Activated CD4-positive, alpha-beta T cell treated with anti-CD3 and anti-CD28 coated beads for 24 hours (primary cell): ENCODE results near the gene PAN3.
"Not testable (repeated sequence)": the region's sequence is repeated elsewhere in the genome, so short reads cannot be mapped to it uniquely, and the experiment has no call there.

Experiments used
- DNase-seq, 2 donors: peaks; one replicate each; pipeline ENCODE4 v3.0.0-alpha.2; 2020; ENCODE audit warnings: low read depth in 2 of 2

The PAN3 gene

DNA sequence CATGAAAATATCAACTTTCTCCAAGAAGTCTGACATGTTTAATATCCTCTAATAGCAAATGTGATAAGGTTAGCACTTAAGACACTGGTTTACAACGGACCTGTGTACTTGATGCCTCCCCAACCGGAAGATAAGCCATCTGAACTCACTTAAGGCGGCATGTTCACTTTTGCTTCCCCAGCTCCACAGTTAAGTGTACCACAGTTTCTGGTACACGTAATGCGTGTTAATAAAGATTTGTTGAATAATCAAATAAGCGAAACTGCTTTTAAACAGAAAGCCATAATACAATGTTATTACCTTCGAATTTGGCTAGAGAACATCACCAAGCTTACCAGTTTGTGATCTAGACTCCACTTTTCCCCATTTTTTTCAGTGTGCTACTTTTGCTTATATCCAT lies 1.4 kb upstream of the PAN3 start:
- DNase-seq, result no peak

DNA sequence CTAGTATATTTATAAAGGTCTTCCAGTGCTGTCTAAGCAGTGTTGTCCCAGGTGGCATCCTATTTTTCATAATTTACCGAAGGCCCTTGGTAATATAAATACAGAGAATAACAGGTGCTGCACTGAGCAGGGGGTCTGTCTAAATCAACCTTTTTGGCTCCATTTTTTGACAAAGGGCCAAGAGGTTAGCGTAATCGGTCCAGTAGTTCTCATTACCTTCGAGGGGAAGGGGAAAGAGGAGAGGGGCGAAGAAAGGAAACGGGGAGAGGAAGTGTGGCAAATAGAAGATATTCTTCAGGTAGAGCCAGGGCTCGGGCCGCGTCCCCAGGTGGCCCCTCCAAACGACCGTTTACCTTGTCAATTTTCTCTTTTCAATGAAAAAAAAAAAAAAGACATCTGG lies 749 bp upstream of the PAN3 start:
- DNase-seq, result no peak

DNA sequence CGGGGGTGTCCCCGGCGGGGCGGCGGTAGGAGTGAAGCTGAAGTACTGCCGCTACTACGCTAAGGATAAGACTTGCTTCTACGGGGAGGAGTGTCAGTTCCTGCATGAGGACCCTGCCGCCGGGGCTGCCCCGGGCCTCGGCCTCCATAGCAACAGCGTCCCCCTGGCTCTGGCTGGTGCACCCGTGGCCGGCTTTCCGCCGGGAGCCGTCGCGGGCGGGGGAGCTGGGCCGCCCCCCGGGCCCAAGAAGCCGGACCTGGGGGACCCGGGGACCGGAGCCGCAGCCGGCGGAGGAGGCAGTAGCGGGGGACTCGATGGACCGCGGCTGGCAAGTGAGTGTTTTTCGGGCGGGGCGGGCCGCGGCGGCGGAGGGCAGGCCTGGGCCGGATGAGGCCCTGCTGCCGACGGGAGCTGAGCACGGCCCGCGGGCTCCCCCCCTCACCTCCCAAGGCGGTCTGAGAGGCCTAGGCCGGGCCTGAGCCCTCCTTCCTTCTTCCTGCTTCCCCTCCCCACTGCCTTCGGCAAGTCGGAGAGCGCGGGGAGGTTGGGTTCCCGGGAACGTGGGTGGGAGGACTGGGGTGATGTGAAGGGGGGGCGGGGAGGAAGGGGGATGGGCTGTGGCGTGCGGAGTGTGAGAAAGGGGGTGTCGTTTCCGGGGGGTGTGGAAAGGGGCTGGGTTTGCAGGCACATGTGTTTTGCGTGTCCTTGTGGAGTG lies 568 bp downstream of the PAN3 start:
- peak; percentile 82 to 85 for DNase-seq

DNA sequence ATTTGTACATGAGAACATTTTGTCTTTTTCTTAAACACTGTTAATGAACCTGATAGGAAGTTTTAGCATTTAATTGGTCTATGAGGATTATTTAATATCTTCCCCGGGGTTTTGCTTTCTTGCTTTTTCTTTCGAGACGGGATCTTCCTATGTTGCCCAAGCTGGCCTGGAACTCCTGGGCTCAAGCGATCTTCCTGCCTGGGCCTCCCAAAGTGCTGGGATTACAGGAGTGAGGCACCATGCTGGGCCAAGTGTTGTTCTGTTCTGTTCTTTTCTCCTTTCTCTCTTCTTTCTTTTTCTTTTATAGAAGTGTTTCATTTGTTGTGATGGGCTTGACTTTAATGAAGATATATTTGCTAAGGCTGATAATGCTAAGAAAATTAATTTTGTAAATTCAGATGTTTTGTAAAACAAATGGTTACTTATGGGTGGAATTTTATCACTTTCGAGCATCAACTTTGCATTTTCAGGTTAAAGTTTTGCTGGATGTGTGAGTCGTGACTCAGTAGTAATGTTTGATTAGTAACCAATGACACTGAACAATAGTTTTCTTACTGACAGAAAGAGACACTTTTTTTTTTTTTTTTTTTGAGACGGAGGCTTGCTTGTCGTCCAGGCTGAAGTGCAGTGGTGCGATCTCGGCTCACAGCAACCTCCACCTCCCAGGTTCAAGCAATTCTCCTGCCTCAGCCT lies 2.2 kb downstream of the PAN3 start:
- DNase-seq, result no peak

DNA sequence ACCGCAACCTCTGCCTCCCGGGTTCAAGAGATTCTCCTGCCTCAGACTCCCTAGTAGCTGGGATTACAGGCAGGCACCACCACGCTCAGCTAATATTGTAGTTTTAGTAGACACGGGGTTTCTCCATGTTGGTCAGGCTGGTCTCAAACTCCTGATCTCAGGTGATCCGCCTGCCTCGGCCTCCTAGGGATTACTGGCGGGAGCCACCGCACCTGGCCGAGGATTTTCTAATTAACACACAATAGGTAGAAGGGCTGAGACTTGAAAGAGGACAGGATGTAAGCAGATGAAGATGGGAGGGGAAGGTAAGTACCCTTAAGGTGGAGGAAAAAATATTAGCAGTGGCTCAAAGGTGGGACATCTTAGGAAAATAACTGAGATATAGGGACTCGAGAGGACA lies 3.2 kb downstream of the PAN3 start:
- DNase-seq, result not testable (repeated sequence)

DNA sequence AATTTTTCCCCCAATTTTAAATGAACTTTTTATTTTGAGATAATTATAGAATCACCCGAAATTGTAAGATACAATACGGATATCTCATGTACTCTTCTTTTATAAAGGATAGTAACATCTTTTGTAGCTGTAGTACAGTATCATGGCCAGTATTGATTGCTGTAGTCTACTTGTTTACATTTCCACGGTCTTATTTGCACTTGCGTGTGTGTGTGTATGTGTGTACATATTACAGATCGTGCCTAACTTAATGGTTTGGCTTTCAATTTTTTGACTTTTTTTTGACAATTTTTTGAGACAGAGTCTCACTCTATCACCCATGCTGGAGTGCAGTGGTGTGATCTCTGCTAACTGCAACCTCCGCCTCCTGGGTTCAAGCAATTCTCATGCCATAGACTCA lies 6.7 kb downstream of the PAN3 start:
- DNase-seq, result no peak

DNA sequence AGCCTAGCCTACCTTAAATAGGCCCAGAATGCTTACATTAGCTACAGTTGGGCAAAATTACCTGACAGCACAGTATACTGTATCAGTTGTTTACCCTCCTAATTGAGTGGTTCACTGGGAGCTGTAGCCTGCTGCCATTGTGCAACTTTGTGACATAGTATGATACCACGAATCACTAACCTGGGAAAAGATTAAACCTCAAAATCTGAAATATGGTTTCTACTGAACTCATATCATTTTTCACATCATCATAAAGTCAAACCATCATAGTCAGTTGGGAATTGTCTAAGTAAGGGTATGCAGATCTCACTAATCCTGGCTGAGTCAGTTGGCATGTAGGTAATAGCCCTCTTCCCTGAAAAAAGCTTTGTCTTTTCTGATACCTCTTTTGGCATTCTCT lies 9.2 kb downstream of the PAN3 start:
- no peak for DNase-seq

DNA sequence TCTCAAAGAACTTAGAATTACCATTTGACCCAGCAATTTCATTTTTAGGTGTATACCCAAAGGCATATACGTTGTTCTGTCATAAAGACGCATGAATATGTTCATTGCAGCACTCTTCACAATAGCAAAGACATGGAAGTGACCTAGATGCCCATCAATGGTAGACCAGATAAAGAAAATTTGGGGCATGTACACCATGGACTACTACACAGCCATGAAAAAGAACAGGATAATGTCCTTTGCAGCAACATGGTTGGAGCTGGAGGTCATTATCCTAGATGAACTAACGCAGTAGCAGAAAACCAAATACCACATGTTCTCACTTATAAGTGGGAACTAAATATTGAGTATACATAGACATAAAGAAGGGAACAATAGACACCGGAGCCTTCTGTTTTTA lies 20.7 kb downstream of the PAN3 start:
- no peak for DNase-seq

DNA sequence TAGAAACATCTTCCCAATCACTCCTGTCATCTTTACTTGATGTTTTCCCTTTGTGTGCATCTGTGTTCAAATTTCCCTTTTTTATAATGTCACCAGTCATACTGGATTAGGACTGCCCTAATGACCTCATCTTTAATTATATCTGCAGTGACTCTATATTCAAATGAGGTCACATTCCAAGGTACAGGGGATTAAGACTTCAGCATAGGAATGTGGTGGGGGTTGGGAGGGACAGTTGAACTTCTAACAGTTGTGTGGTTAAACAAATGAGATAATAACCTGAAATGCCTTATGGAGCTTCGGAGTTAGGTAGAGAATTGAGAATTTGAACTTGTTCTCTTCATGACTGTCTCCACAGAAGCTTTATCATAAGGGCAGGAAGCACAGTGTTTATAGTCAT lies 23.0 kb downstream of the PAN3 start:
- DNase-seq, result no peak

DNA sequence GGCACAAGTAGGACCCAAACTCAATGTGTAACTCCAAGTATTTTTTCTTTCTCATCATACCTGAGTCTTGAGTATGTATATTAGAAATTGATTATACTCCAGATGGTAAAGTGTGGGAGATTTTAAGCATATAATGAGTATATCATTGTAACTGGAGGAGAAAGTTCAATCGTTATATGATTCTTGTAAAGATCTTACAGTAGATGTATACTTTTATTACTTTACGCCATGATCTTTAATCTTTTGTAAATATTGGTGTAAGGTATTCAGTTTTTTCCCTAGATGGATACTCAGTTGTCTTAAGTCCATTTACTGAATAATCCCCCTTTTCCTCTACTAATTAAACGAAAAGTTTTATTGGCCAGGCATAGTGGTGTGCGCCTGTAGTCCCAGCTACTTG lies 25.2 kb downstream of the PAN3 start:
- DNase-seq, result no peak

DNA sequence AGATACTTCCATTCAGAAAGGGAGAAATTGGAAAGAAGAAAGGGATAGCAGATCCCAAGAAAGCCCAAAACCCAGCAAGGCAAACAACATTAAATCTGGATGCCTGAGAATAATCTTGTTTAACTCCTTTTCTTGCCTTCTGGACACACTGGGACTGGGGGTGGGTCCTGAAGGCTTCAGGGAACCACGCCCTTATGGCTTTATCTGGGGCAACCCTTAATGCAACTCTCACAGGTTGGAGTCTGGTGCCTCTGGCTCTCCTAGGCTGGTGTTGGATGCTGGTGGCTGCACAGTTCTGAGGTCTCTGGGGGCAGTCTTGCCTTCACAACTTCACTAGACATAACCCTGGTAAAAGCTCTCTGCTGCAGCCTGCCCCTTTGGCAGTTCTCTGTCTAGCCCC lies 27.9 kb downstream of the PAN3 start:
- DNase-seq, result no peak

DNA sequence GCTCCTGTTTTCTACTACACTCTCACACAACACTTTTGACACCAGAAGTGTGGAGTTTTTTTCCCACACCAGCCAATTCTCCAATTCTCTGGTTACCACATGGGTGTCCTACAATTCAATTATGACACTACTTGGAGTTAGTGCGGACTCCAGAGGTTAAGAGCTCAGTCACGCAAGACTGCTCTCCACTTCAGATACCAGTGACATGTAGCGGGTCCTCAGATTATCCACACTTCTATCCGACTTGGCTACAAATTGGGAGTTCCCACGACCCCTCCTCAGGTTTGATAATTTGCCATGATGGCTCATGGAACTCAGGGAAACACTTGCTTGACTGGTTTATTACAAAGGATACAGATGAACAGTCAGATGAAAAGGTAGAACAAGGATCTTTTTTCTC lies 32.9 kb downstream of the PAN3 start:
- DNase-seq, result no peak

DNA sequence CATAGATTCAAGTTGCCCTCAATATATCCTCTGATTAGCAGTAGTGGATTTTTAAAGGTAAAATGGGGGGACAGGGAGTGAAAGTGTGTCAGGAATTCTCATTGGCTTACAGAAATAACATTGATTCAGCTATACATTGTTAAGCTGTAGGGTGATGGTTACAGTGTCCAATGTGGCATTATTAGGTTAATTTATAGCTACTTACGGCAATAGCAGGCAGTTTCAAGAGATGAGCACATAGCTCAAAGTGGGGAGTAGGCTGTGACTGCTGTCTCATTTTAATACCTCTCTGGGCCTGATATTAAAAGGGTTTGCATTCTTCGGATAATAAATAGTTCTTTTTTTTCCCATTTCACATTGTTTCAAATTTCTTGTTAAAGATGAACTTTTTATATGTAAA lies 34.6 kb downstream of the PAN3 start:
- no peak for DNase-seq

DNA sequence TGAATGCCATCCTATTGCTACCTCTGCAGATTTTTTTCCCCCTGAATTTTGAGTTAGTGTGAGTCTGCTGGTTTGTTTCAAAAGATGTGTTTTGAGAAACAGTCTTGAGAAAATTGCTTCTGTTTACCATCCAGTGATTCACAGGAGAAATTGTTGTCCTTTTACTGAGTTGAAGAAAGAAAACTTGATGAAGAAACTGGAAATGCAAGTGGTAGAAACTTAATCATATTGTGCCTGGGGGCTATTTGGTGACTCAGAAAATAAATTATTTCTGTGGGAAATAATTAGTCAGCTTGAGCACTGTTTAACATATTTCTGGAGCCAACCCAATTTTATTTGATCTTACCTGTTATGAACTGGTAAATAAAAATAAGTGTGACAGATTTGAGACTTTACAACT lies 35.4 kb downstream of the PAN3 start:
- DNase-seq, result no peak

DNA sequence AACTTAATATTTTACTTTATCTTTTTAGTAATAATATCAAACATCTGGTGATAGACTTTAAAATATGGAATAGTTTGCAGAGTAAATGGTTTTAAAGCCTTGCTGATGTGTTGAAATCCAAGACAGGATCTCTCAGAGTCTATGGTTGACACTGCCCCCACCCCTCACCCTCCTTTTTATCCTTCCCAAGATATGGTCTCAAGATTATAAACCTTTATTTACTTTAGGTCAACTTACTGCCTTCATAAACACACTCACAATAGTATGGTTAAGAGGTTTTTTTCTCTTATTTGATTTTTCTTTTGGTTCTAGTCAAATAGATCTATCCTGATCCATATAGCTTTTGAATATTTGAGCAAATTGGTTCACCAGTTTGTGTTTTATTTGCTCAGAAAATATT lies 39.0 kb downstream of the PAN3 start:
- DNase-seq, result no peak

DNA sequence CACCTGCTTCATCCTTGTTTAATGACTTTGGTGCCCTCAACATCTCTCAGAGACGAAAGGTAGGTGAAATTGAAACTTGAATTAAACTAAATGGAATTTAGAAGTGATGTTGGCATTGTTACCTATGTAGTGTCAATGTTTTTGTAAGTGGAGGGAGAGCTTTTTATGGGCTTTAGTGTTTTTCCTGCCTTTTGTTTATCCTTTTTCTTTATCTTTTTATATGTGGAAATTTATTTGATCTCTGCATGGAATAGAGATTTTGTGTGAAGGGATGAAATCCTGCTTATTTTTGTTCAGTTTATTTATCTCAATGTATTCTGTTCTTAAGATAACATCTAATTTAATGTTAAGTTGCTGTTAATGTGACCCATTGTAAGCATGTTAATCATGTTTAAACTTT lies 39.5 kb downstream of the PAN3 start:
- no peak for DNase-seq

DNA sequence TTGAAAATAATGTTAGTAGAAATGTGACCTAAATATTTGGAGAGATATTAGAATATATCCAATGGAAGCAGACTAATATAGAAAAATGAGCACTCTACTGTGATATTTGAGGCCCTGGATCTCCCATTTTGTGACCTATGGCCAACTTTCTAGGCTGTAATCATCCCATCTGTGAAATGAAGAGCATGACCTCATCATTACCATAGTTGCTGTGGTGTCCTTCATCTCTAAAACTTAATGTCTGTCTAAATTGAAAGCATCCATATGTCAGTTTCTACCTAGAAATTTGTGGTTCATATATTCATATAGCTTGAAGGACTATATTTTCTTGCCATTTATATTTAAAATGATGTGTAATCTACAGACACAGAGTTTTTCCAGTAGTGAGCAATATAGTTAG lies 41.6 kb downstream of the PAN3 start:
- no peak for DNase-seq

DNA sequence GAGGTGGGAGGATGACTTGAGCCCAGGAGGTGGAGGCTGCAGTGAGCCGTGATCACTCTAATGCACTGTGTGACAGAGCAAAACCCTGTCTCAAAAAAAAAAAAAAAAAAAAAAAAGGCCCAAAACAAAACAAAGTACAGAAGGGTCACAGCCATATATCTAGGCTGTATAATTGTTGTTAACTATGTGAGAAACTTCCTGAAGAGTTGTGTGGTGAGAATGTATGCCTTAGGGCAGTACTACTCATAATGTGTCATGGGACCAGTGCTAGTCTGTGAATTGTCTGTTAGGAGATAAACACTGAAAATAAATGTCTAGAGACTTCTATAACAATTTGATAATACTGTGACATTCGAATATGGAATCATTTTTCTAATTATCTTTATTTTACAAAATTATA lies 43.1 kb downstream of the PAN3 start:
- DNase-seq, result no peak

DNA sequence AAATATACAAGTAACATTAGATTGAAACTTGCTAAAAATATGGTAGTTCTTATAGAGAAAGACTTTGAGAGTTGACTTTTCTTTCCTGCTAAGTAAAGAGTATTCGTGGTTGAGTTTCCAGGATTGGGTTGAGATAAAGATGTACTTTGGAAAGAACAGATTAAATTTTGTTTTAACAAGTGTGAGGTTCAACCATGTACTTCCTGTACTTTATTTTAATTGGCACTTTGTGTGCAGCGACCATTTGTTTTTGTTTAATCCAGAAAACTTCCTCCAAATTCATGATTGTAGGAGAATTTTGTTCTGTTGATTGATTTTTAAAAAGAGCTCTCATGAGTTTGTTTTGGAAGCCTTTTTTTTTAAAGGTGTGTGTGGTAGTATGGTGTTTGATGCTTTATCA lies 46.9 kb downstream of the PAN3 start:
- DNase-seq, result no peak

DNA sequence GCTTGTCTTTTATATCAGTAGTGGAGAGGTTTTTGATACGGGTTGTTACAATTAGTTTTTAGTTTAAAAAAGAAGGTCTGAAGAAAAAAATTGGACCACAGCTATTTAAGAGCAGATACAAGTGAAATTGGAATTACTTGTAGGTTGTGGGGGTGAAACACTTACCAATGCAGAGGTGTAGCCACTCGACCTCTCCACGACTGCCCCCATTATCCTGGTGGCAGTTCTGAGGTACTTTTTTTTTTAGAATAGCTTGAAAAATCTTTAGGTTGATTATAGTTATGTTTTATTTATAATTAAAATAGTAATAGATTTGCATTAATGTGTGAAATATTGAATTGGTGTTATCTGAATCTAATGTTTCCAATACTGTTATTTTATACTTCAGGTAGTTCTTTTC lies 60.7 kb downstream of the PAN3 start:
- no peak for DNase-seq

DNA sequence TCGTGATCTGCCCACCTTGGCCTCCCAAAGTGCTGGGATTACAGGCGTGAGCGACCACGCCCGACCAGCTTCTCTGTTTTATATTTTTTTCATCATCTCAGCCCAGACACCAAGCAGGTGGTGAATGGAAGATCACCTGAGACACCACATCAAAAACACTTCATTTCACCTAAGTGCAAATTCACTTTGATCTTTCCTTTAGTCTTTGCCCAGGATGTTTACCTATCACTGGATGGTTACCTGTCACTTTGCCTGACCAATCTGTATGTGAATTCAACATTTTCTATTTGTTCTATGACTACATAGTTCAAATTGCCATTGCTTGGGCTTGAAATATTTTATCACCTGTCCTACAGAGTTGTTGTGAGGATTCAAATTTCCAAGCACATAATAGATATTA lies 65.7 kb downstream of the PAN3 start:
- DNase-seq, result no peak

DNA sequence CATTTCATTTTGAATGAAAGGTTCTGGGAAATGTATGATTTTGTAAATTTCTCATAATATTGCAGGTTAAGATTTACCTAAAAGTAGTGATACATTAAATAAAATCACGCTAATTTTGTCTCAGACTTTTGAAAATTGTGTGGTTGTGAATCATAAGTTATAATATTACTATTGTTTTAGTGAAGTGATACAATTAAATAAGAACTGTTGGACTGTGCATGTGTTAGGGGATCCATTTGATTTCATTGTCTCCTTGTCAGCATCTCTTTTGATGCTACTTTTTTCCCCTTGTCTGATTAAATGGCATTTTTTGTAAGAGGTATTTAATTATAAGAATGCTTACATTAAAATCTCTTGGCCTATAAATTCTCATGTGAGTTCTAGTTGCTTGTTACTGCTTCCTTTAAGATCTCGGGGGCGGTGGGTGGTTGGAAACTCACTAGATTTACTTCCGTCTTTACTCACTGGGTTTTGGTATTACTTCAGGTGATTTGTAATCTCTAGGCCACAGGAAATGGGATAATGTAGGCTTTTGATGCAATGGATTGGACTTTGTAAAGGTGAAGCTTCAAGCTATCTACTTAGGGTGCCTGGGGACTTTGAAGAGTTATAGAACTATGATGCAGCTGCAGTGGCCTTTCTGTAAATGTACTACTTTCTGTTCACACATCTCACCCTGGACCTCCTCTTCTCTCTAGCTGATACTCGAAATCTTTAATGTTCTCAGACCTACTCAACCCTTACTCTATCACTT lies 66.5 kb downstream of the PAN3 start:
- DNase-seq, result peak; percentile 16 to 28

DNA sequence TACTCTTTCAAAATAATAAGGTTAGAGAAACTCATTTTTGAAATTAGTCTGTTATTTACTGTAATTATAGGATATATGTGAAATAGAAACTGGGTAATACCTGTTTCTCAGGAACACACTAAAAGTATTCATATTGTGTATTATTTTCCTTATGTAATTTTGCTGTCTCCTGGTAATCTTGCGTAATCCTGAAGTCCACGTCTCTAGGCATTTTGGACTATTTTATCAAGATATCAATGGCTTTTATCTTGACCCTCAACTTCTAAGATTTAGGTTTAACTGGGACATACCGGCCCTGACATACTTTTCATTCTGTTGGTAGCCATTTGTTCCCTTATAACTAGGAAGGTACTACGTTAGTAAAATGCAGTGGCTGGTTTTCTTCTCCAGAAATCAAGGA lies 80.3 kb downstream of the PAN3 start:
- no peak for DNase-seq
